ENCODE measurements around the gene CTLA4. TPM values are rescaled to one million over a fixed set of nuclear protein-coding genes. Genes with fewer than 3 reads are reported as not detected.

The CTLA4 gene
- total and polyA plus RNA-seq, 7 experiments from 2014 or later = 1.9 to 36.7 (median 10.7) TPM

- H3K4me1 ChIP-seq (ENCODE audit: control insufficient read depth in 2 of 2, insufficient read depth in 2 of 2, low read length in 2 of 2) = peaks cover 56 to 64% of the 10 kb centered on the region in 2 donors
- peaks cover 0 to 4% (median 0%) of the 10 kb centered on the region in 3 experiments for H3K36me3 ChIP-seq (ENCODE audit: control insufficient read depth in 2 of 3, insufficient read depth in 3 of 3, low read length in 3 of 3)
- peak overlapping the region; percentile 79 for H3K27ac ChIP-seq (ENCODE audit: low read depth, low read length)
- peak; percentile 30 for ATAC-seq
- H3K4me3 Mint-ChIP-seq = peak overlapping the region; percentile 55 to 96 (median 77)
- H3K4me3 ChIP-seq (ENCODE audit: low read length) = no peak overlapping the region
- ChIA-PET POLR2A (interaction anchor here (0.6 to 8.5 kb wide), 6 partner anchors 12 to 419 kb away, joined by 3 to 79 read pairs (median 4); no protein-coding TSS in a partner anchor), CTCF (interaction anchor here (0.6 to 1.6 kb wide), 3 partner anchors 8 to 38 kb away, joined by 3 to 6 read pairs (median 4); no protein-coding TSS in a partner anchor)
- H3K4me1 Mint-ChIP-seq = peaks cover 44 to 93% (median 80%) of the 10 kb centered on the region in 7 donors
- peak overlapping the region; percentile 48 to 99 (median 92) for H3K27ac Mint-ChIP-seq
- peaks cover 0 to 18% (median 0%) of the 10 kb centered on the region in 11 donors for H3K9me3 Mint-ChIP-seq
- H3K9me3 ChIP-seq (ENCODE audit: control insufficient read depth in 2 of 3, low read length in 3 of 3) = no peaks in the 10 kb centered on the region
- intact Hi-C loops (cut with micrococcal nuclease) = loop anchor here in 1 of 2 donors (1.0 to 5.0 kb wide), 6 partner anchors 19 to 634 kb away; partner anchors contain the start of genes CD28 and CYP20A1
- no peaks in the 10 kb centered on the region for H3K27me3 ChIP-seq (ENCODE audit: control insufficient read depth in 2 of 2, insufficient read depth in 2 of 2, low read length in 2 of 2)
- DNase-seq = peak in 1 of 9 donors; percentile 45
- peaks cover 13 to 68% (median 27%) of the 10 kb centered on the region in 5 donors for H3K36me3 Mint-ChIP-seq
- no peaks in the 10 kb centered on the region for H3K27me3 Mint-ChIP-seq
Observed at GRCh38 chr2:203871371-203871983, 3.9 kb downstream of the CTLA4 start.

DNA sequence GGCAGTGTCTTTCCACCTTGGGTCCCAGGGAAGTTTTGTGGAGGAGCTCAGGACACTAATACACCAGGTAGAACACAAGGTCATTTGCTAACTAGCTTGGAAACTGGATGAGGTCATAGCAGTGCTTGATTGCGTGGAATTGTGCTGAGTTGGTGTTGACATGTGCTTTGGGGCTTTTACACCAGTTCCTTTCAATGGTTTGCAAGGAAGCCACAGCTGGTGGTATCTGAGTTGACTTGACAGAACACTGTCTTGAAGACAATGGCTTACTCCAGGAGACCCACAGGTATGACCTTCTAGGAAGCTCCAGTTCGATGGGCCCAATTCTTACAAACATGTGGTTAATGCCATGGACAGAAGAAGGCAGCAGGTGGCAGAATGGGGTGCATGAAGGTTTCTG lies 5.9 kb downstream of the CTLA4 start:
- Histone ChIP-seq H3K4me1 (ENCODE audit: control insufficient read depth in 2 of 2, insufficient read depth in 2 of 2, low read length in 2 of 2) (peaks cover 41 to 48% of the 10 kb centered on the region in 2 donors), H3K36me3 (ENCODE audit: control insufficient read depth in 2 of 3, insufficient read depth in 3 of 3, low read length in 3 of 3) (peaks cover 0 to 4% (median 0%) of the 10 kb centered on the region in 3 experiments), H3K27ac (ENCODE audit: low read depth, low read length) (no peak overlapping the region), H3K4me3 (ENCODE audit: low read length) (no peak overlapping the region), H3K9me3 (ENCODE audit: control insufficient read depth in 2 of 3, low read length in 3 of 3) (no peaks in the 10 kb centered on the region), H3K27me3 (ENCODE audit: control insufficient read depth in 2 of 2, insufficient read depth in 2 of 2, low read length in 2 of 2) (no peaks in the 10 kb centered on the region)
- no peak for DNase-seq
- H3K27me3 Mint-ChIP-seq = no peaks in the 10 kb centered on the region
- ChIA-PET POLR2A (interaction anchor here (0.8 to 8.5 kb wide), 4 partner anchors 12 to 111 kb away, joined by 3 to 79 read pairs (median 4); no protein-coding TSS in a partner anchor), CTCF (interaction anchor here (0.5 to 2.0 kb wide), 4 partner anchors 13 to 1376 kb away, joined by 3 to 6 read pairs (median 4); no protein-coding TSS in a partner anchor)
- peaks cover 0 to 18% (median 0%) of the 10 kb centered on the region in 11 donors for H3K9me3 Mint-ChIP-seq
- peaks cover 13 to 73% (median 27%) of the 10 kb centered on the region in 5 donors for H3K36me3 Mint-ChIP-seq
- intact Hi-C loops (cut with micrococcal nuclease) = loop anchor here in 1 of 2 donors (5.0 kb wide), 2 partner anchors 234 to 636 kb away; partner anchors contain the start of gene CYP20A1
- peak overlapping the region in 1 of 9 donors; percentile 61 for H3K27ac Mint-ChIP-seq
- no peak for ATAC-seq
- peaks cover 40 to 78% (median 72%) of the 10 kb centered on the region in 7 donors for H3K4me1 Mint-ChIP-seq
- peak overlapping the region in 2 of 10 donors; percentile 7 to 17 for H3K4me3 Mint-ChIP-seq

GRCh38 chr2:203873921-203874631 lies 6.5 kb downstream of the CTLA4 start:
- CTCF ChIA-PET = interaction anchor here (0.5 to 2.0 kb wide), 5 partner anchors 14 to 1375 kb away, joined by 3 to 6 read pairs (median 4); no protein-coding TSS in a partner anchor
- peaks cover 38 to 73% (median 65%) of the 10 kb centered on the region in 7 donors for H3K4me1 Mint-ChIP-seq
- H3K27me3 Mint-ChIP-seq = no peaks in the 10 kb centered on the region
- H3K36me3 ChIP-seq (ENCODE audit: control insufficient read depth in 2 of 3, insufficient read depth in 3 of 3, low read length in 3 of 3) = peaks cover 0 to 4% (median 0%) of the 10 kb centered on the region in 3 experiments
- no peak overlapping the region for H3K27ac ChIP-seq (ENCODE audit: low read depth, low read length)
- DNase-seq = peak in 6 of 9 donors; percentile 8 to 49 (median 26)
- POLR2A ChIA-PET = interaction anchor here (0.8 to 8.5 kb wide), 4 partner anchors 12 to 110 kb away, joined by 3 to 79 read pairs (median 4); no protein-coding TSS in a partner anchor
- no peak for ATAC-seq
- peak overlapping the region; percentile 10 to 83 (median 63) for H3K27ac Mint-ChIP-seq
- intact Hi-C loops (cut with micrococcal nuclease) = loop anchor here in 1 of 2 donors (5.0 kb wide), 2 partner anchors 233 to 637 kb away; partner anchors contain the start of gene CYP20A1
- peaks cover 0 to 18% (median 0%) of the 10 kb centered on the region in 11 donors for H3K9me3 Mint-ChIP-seq
- no peaks in the 10 kb centered on the region for H3K9me3 ChIP-seq (ENCODE audit: control insufficient read depth in 2 of 3, low read length in 3 of 3)
- peaks cover 13 to 73% (median 27%) of the 10 kb centered on the region in 5 donors for H3K36me3 Mint-ChIP-seq
- H3K4me3 ChIP-seq (ENCODE audit: low read length) = no peak overlapping the region
- peak overlapping the region in 2 of 10 donors; percentile 34 to 52 for H3K4me3 Mint-ChIP-seq
- peaks cover 37 to 44% of the 10 kb centered on the region in 2 donors for H3K4me1 ChIP-seq (ENCODE audit: control insufficient read depth in 2 of 2, insufficient read depth in 2 of 2, low read length in 2 of 2)
- no peaks in the 10 kb centered on the region for H3K27me3 ChIP-seq (ENCODE audit: control insufficient read depth in 2 of 2, insufficient read depth in 2 of 2, low read length in 2 of 2)

GRCh38 chr2:203875471-203875870 lies 7.9 kb downstream of the CTLA4 start:
- no peaks in the 10 kb centered on the region for H3K27me3 ChIP-seq (ENCODE audit: control insufficient read depth in 2 of 2, insufficient read depth in 2 of 2, low read length in 2 of 2)
- no peak overlapping the region for H3K4me3 Mint-ChIP-seq
- peaks cover 24 to 31% of the 10 kb centered on the region in 2 donors for H3K4me1 ChIP-seq (ENCODE audit: control insufficient read depth in 2 of 2, insufficient read depth in 2 of 2, low read length in 2 of 2)
- peaks cover 30 to 59% (median 52%) of the 10 kb centered on the region in 7 donors for H3K4me1 Mint-ChIP-seq
- no peaks in the 10 kb centered on the region for H3K27me3 Mint-ChIP-seq
- peaks cover 0 to 18% (median 0%) of the 10 kb centered on the region in 11 donors for H3K9me3 Mint-ChIP-seq
- DNase-seq (no peak), ATAC-seq (no peak)
- H3K36me3 Mint-ChIP-seq = peaks cover 13 to 60% (median 27%) of the 10 kb centered on the region in 5 donors
- no peak overlapping the region for H3K4me3 ChIP-seq (ENCODE audit: low read length)
- H3K27ac Mint-ChIP-seq = peak overlapping the region in 6 of 9 donors; percentile 1 to 73 (median 58)
- POLR2A ChIA-PET = interaction anchor here (0.8 to 1.6 kb wide), 4 partner anchors 16 to 29 kb away, joined by 3 to 5 read pairs (median 4); no protein-coding TSS in a partner anchor
- CTCF ChIA-PET = no interaction called here
- H3K36me3 ChIP-seq (ENCODE audit: control insufficient read depth in 2 of 3, insufficient read depth in 3 of 3, low read length in 3 of 3) = peaks cover 0 to 4% (median 0%) of the 10 kb centered on the region in 3 experiments
- H3K9me3 ChIP-seq (ENCODE audit: control insufficient read depth in 2 of 3, low read length in 3 of 3) = no peaks in the 10 kb centered on the region
- intact Hi-C loops (cut with micrococcal nuclease) = no loop called here
- no peak overlapping the region for H3K27ac ChIP-seq (ENCODE audit: low read depth, low read length)

- Mint-ChIP-seq H3K4me1 (peaks cover 22 to 51% (median 43%) of the 10 kb centered on the region in 7 donors), H3K27me3 (no peaks in the 10 kb centered on the region), H3K9me3 (peaks cover 0 to 18% (median 0%) of the 10 kb centered on the region in 11 donors), H3K27ac (peak overlapping the region in 3 of 9 donors; percentile 8 to 52 (median 43)), H3K4me3 (no peak overlapping the region), H3K36me3 (peaks cover 13 to 51% (median 24%) of the 10 kb centered on the region in 5 donors)
- ATAC-seq = no peak
- H3K36me3 ChIP-seq (ENCODE audit: control insufficient read depth in 2 of 3, insufficient read depth in 3 of 3, low read length in 3 of 3) = peaks cover 0 to 4% (median 0%) of the 10 kb centered on the region in 3 experiments
- POLR2A ChIA-PET = interaction anchor here (1.6 kb wide), 1 partner anchor 22 kb away, joined by 4 read pairs; no protein-coding TSS in a partner anchor
- intact Hi-C loops (cut with micrococcal nuclease) = no loop called here
- H3K27ac ChIP-seq (ENCODE audit: low read depth, low read length) = no peak overlapping the region
- H3K27me3 ChIP-seq (ENCODE audit: control insufficient read depth in 2 of 2, insufficient read depth in 2 of 2, low read length in 2 of 2) = no peaks in the 10 kb centered on the region
- no peak overlapping the region for H3K4me3 ChIP-seq (ENCODE audit: low read length)
- H3K4me1 ChIP-seq (ENCODE audit: control insufficient read depth in 2 of 2, insufficient read depth in 2 of 2, low read length in 2 of 2) = peaks cover 18 to 22% of the 10 kb centered on the region in 2 donors
- H3K9me3 ChIP-seq (ENCODE audit: control insufficient read depth in 2 of 3, low read length in 3 of 3) = no peaks in the 10 kb centered on the region
- CTCF ChIA-PET = interaction anchor here (1.1 kb wide), 1 partner anchor 17 kb away, joined by 3 read pairs; no protein-coding TSS in a partner anchor
- no peak for DNase-seq
Observed at GRCh38 chr2:203876328-203876727, 8.8 kb downstream of the CTLA4 start.
